HG02571 (cell line): Measurements from ENCODE around the gene MATN3.

Source experiments
- ATAC-seq: cut with Tn5 transposase; IDR thresholded peaks from one replicate; pipeline ENCODE4 v1.9.1; 2021; ENCODE audit warnings: mild to moderate bottlenecking, moderate library complexity; ENCODE audit not compliant: unreplicated experiment

MATN3 gene

GRCh38 chr2:20037660-20038059, 25.2 kb upstream of the MATN3 start:
- no peak for ATAC-seq

- ATAC-seq, result no peak
Measured at GRCh38 chr2:20035955-20036666, 23.6 kb upstream of the MATN3 start.

- no peak for ATAC-seq
Measured at GRCh38 chr2:20034821-20035220, 22.4 kb upstream of the MATN3 start.

- ATAC-seq, result no peak
Measured at GRCh38 chr2:20034218-20034617, 21.8 kb upstream of the MATN3 start.

- ATAC-seq, result no peak
Measured at GRCh38 chr2:20033322-20033721, 20.9 kb upstream of the MATN3 start.

- no peak for ATAC-seq
Measured at GRCh38 chr2:20030224-20030623, 17.8 kb upstream of the MATN3 start.

GRCh38 chr2:20027705-20028434, 15.4 kb upstream of the MATN3 start:
- ATAC-seq, result no peak

- no peak for ATAC-seq
Measured at GRCh38 chr2:20027260-20027677, 14.8 kb upstream of the MATN3 start.

GRCh38 chr2:20025065-20025786, 12.8 kb upstream of the MATN3 start:
- no peak for ATAC-seq

GRCh38 chr2:20023688-20024087, 11.2 kb upstream of the MATN3 start:
- no peak for ATAC-seq

- ATAC-seq, result no peak
Measured at GRCh38 chr2:20021405-20022009, 9.0 kb upstream of the MATN3 start.

GRCh38 chr2:20019747-20020146, 7.3 kb upstream of the MATN3 start:
- no peak for ATAC-seq

GRCh38 chr2:20018601-20019152, 6.2 kb upstream of the MATN3 start:
- no peak for ATAC-seq

GRCh38 chr2:20016346-20016745, 3.9 kb upstream of the MATN3 start:
- no peak for ATAC-seq

GRCh38 chr2:20015482-20016083, 3.1 kb upstream of the MATN3 start:
- ATAC-seq, result no peak

- no peak for ATAC-seq
Measured at GRCh38 chr2:20013126-20013849, 820 bp upstream of the MATN3 start.

- ATAC-seq, result no peak
Measured at GRCh38 chr2:20012032-20012281, 511 bp downstream of the MATN3 start.

- ATAC-seq, result no peak
Measured at GRCh38 chr2:20011276-20012031, 1.0 kb downstream of the MATN3 start.

- no peak for ATAC-seq
Measured at GRCh38 chr2:20008703-20009102, 3.8 kb downstream of the MATN3 start.
